Activated CD4-positive, alpha-beta memory T cell treated with anti-CD3 and anti-CD28 coated beads, Interleukin-2, amount 10 ng/mL, durations not matched to agents 7 days and 5 days (primary cell): ENCODE measurements around the gene GPR34. TPM values are rescaled to one million over a fixed set of nuclear protein-coding genes. Genes with fewer than 3 reads are reported as not detected.

Experiments
- CTCF ChIA-PET: fragments of 350-600 bp; sonication (Branson Sonifier 250); formaldehyde crosslinking; loops from one replicate; lab custom pipeline; 2021; ENCODE audit warnings: antibody characterized with exemption, inconsistent platforms; lab: Charles Lee
- POLR2A ChIA-PET: fragments of 350-600 bp; sonication (Branson Sonifier 250); formaldehyde crosslinking; loops from one replicate; lab custom pipeline; 2021; ENCODE audit warnings: antibody characterized with exemption; lab: Charles Lee
- DNase-seq: peaks from one replicate; pipeline ENCODE4 v3.0.0-alpha.2; 2020
- H3K27ac Mint-ChIP-seq: one replicate; pipeline ENCODE4 v1.8.0; 2021; ENCODE audit warnings: mild to moderate bottlenecking, mixed read lengths
- H3K27me3 Mint-ChIP-seq: one replicate; pipeline ENCODE4 v1.8.0; 2021; ENCODE audit warnings: mixed read lengths
- H3K36me3 Mint-ChIP-seq: one replicate; pipeline ENCODE4 v1.8.0; 2021; ENCODE audit warnings: low read depth, mixed read lengths
- H3K4me1 Mint-ChIP-seq: one replicate; pipeline ENCODE4 v1.8.0; 2021; ENCODE audit warnings: mixed read lengths
- H3K4me3 Mint-ChIP-seq: one replicate; pipeline ENCODE4 v1.8.0; 2021; ENCODE audit warnings: mild to moderate bottlenecking, mixed read lengths
- H3K9me3 Mint-ChIP-seq: one replicate; pipeline ENCODE4 v1.8.0; 2021; ENCODE audit warnings: mixed read lengths
- total RNA-seq, 2 experiments: library from RNA; stranded (reverse); gene quantifications; one replicate each; pipeline ENCODE4 v1.2.3, GENCODE V29; 2021

The GPR34 gene
- total RNA-seq, 2 experiments from 2014 or later = not detected

GRCh38 chrX:41722816-41723618 lies 34.2 kb downstream of the GPR34 start:
- POLR2A ChIA-PET = no interaction called here
- Mint-ChIP-seq H3K27ac (no peak overlapping the region), H3K36me3 (peaks cover 33% of the 10 kb centered on the region)

GRCh38 chrX:41723826-41724225 lies 35.1 kb downstream of the GPR34 start, which contains the start of gene GPR82:
TSS of gene GPR82 (plus strand) at chrX:41724181. CDS start at chrX:41727027, 2,846 bp downstream.
- POLR2A ChIA-PET = no interaction called here
- peaks cover 28% of the 10 kb centered on the region for H3K36me3 Mint-ChIP-seq
- no peaks in the 10 kb centered on the region for H3K27me3 Mint-ChIP-seq
- H3K27ac Mint-ChIP-seq = no peak within 1 kb of the TSS
- no peak within 1 kb of the TSS for H3K4me3 Mint-ChIP-seq
- CTCF ChIA-PET = no interaction called here
- peaks cover 4% of the 10 kb centered on the region for H3K9me3 Mint-ChIP-seq
- no peak for DNase-seq
- peaks cover 45% of the 10 kb centered on the region for H3K4me1 Mint-ChIP-seq

More at GRCh38 chrX:41722816-41723618, 34.2 kb downstream of the GPR34 start:
- DNase-seq = no peak
- CTCF ChIA-PET = no interaction called here
- no peaks in the 10 kb centered on the region for H3K27me3 Mint-ChIP-seq
- H3K9me3 Mint-ChIP-seq = peaks cover 4% of the 10 kb centered on the region
- peaks cover 48% of the 10 kb centered on the region for H3K4me1 Mint-ChIP-seq
- no peak overlapping the region for H3K4me3 Mint-ChIP-seq

DNA sequence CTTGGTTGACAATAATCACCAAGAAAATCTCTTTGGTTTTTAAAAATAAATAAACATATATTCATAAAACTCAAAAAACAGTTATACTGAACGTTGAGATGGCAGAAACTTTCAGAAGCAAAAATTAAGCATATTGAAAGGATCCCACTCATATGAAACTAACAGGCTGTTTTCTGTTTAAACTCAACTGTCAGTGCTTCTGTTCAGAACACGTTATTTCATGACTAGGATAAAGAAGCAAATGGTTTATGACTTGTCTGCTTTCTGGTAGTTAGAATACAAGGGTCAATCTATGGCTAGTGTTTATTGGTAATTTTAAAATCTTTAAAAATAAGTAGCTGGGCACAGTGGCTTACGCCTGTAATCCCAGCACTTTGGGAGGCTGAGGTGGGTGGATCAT lies 39.4 kb downstream of the GPR34 start:
- H3K27me3 Mint-ChIP-seq = no peaks in the 10 kb centered on the region
- no peak overlapping the region for H3K27ac Mint-ChIP-seq
- ChIA-PET POLR2A (no interaction called here), CTCF (no interaction called here)
- H3K4me1 Mint-ChIP-seq = peaks cover 19% of the 10 kb centered on the region
- no peak for DNase-seq
- H3K9me3 Mint-ChIP-seq = no peaks in the 10 kb centered on the region
- H3K36me3 Mint-ChIP-seq = peaks cover 7% of the 10 kb centered on the region
- no peak overlapping the region for H3K4me3 Mint-ChIP-seq

GRCh38 chrX:41730081-41730480 lies 41.3 kb downstream of the GPR34 start:
- Mint-ChIP-seq H3K4me1 (peaks cover 21% of the 10 kb centered on the region), H3K36me3 (peaks cover 7% of the 10 kb centered on the region), H3K27me3 (no peaks in the 10 kb centered on the region), H3K9me3 (no peaks in the 10 kb centered on the region), H3K27ac (no peak overlapping the region), H3K4me3 (no peak overlapping the region)
- DNase-seq = no peak
- ChIA-PET CTCF (interaction anchor here (0.9 kb wide), 1 partner anchor 10 kb away, joined by 3 read pairs; no protein-coding TSS in a partner anchor), POLR2A (interaction anchor here (1.1 to 1.7 kb wide), 2 partner anchors 10 to 36 kb away, joined by 4 to 5 read pairs; no protein-coding TSS in a partner anchor)

- ChIA-PET POLR2A (no interaction called here), CTCF (interaction anchor here (0.7 kb wide), 1 partner anchor 74 kb away, joined by 5 read pairs; no protein-coding TSS in a partner anchor)
- DNase-seq = no peak
These were observed 43.5 kb downstream of the GPR34 start for GRCh38 chrX:41732260-41732659.

DNA sequence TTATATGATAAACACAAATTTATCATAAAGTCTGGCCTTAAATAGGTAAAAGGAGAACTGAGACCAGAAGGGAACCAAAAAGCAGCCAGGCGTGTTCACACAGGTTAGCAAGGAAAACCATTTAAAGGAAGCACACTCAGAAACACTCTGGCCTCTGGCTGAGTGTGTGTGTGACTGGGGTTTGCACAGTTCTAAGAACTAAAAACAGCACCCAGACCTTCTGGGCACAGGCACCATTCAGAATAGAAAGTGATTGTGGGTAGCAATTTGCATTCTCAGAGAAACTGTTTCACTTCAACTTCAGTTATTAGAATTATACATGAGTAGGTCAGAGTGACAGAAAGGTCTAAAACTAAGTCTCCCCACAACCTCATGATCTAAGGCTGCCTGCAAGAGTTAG lies 45.2 kb downstream of the GPR34 start:
- POLR2A ChIA-PET = no interaction called here
- Mint-ChIP-seq H3K4me1 (peaks cover 34% of the 10 kb centered on the region), H3K4me3 (no peak overlapping the region), H3K27ac (peak overlapping the region; percentile 72), H3K9me3 (no peaks in the 10 kb centered on the region), H3K27me3 (no peaks in the 10 kb centered on the region), H3K36me3 (peaks cover 5% of the 10 kb centered on the region)
- CTCF ChIA-PET = no interaction called here
- peak; percentile 27 for DNase-seq

More at GRCh38 chrX:41732260-41732659, 43.5 kb downstream of the GPR34 start:
- peaks cover 6% of the 10 kb centered on the region for H3K36me3 Mint-ChIP-seq
- no peaks in the 10 kb centered on the region for H3K9me3 Mint-ChIP-seq
- no peak overlapping the region for H3K27ac Mint-ChIP-seq
- H3K4me3 Mint-ChIP-seq = no peak overlapping the region
- peaks cover 33% of the 10 kb centered on the region for H3K4me1 Mint-ChIP-seq
- H3K27me3 Mint-ChIP-seq = no peaks in the 10 kb centered on the region

GRCh38 chrX:41734530-41734929 lies 45.8 kb downstream of the GPR34 start:
- Mint-ChIP-seq H3K4me1 (peaks cover 34% of the 10 kb centered on the region), H3K27ac (peak overlapping the region; percentile 72), H3K9me3 (no peaks in the 10 kb centered on the region), H3K36me3 (peaks cover 5% of the 10 kb centered on the region), H3K27me3 (no peaks in the 10 kb centered on the region), H3K4me3 (no peak overlapping the region)
- CTCF ChIA-PET = no interaction called here
- no peak for DNase-seq
- POLR2A ChIA-PET = no interaction called here

DNA sequence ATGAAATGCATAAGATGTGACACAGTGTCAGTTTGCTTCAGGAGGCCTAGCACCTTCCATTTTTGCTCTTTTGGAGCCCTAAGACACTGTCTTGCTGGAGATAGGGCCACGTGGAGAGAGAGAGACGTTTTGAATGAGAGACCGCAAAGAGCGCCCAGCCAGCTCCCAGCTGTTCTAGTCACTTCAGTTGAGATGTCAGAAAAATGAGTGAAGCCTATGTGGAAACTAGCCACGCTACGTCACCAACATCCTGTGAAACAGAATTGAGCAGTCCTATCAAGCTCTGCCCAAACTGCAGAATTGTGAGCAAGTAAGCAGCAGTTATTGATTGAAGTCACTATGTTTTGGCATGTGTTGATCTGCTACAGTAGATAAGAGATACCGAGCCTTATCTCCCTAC lies 48.3 kb downstream of the GPR34 start:
- Mint-ChIP-seq H3K27me3 (no peaks in the 10 kb centered on the region), H3K4me3 (no peak overlapping the region), H3K27ac (no peak overlapping the region), H3K4me1 (peaks cover 30% of the 10 kb centered on the region), H3K9me3 (no peaks in the 10 kb centered on the region), H3K36me3 (peaks cover 5% of the 10 kb centered on the region)
- CTCF ChIA-PET = no interaction called here
- POLR2A ChIA-PET = no interaction called here
- peak; percentile 38 for DNase-seq

DNA sequence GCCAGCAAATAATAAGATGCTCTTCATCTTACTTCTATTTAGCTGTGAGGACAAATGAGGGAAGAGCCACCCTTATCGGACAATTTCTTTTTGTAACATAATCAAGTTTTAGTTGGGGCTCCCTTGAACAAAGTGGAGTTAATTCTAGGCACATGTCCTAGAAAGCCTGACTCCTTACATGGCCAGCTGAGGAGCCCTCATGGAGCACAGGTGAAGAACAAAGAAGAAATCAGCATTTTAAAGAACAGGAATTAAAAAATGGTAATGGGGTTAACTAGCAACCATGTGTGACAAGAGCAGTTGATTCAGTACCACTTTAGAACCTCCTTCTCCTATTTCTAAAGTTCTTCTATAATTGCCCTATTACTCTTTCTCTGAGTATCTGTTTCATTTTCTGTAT lies 51.1 kb downstream of the GPR34 start:
- DNase-seq = no peak
- no peaks in the 10 kb centered on the region for H3K27me3 Mint-ChIP-seq
- no peaks in the 10 kb centered on the region for H3K9me3 Mint-ChIP-seq
- ChIA-PET CTCF (interaction anchor here (0.9 kb wide), 1 partner anchor 9 kb away, joined by 3 read pairs; no protein-coding TSS in a partner anchor), POLR2A (interaction anchor here (1.4 kb wide), 1 partner anchor 20 kb away, joined by 3 read pairs; no protein-coding TSS in a partner anchor)
- H3K4me3 Mint-ChIP-seq = no peak overlapping the region
- peaks cover 23% of the 10 kb centered on the region for H3K4me1 Mint-ChIP-seq
- H3K36me3 Mint-ChIP-seq = peaks cover 20% of the 10 kb centered on the region
- no peak overlapping the region for H3K27ac Mint-ChIP-seq

Other genes with a start within 250 kb of the GPR34 start
- gene NYX, start 241.6 kb upstream of the GPR34 start, total RNA-seq = not detected
- not detected for gene GPR82, start 35.2 kb downstream of the GPR34 start, total RNA-seq
- gene CASK, start 234.6 kb downstream of the GPR34 start, total RNA-seq = 10 to 100 TPM; 30.1 to 32.7 TPM